Measurements from ENCODE around the gene ZCWPW1.
"Not testable (repeated sequence)": the region's sequence is repeated elsewhere in the genome, so short reads cannot be mapped to it uniquely, and the experiment has no call there.

The ZCWPW1 gene

DNA sequence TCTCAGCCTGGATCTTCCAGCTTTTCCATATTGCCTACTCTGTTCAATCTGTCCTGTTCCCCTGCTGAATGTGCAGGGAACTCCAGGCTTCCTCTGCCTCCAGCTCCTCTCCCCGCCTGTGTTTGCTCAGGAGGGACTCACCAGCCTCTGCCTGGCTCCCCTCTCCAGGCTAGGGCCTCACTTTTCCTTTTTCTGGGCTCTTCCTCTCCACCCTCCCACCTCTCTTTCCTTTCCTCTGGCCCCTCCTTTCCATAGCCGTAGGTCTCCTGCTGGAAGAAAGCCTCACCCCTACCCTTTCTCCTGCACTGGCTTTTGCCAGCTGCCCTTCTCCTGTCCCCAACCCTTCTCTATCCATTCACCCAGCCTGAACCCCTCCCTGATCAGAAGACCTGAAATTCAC is 30.3 kb downstream of the ZCWPW1 start:
- DNase-seq: no peak

DNA sequence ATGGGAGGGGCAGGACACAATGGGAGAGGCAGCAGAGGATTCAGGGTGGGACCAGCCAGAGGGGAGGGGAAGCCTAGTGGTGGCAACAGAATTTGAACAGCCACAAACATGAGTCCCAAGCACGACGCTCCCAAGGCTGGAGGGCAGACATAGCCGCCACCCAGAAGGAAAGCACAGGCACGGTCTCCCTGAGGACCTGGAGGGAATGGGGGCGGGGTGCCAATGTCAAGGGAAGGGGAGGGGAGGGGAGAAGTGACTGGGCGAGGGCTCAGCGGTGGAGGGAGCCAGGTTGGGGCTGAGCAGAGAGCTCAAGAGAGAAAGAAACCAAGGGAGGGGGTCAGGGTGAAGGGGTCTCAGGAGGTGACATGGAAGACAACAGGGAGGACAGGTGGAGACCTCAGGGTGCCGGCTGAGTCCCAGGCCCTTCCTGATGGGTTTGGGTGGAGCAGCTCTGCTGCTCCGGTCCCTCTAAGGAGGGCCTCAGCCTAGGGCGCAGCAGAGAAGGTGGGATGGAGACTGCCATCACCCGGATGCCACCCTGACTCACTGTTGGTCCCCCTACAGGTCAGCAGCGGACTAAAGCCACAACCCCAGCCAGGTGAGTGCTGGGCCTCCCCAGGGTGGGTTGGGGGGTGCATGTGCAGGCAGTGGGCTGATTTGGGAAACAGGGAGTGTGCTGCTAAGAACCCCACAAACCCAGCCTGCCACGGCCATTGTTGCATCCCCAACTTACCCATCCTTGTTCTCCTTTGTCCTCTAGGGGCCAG is 31.0 kb downstream of the ZCWPW1 start:
- DNase-seq: no peak

DNA sequence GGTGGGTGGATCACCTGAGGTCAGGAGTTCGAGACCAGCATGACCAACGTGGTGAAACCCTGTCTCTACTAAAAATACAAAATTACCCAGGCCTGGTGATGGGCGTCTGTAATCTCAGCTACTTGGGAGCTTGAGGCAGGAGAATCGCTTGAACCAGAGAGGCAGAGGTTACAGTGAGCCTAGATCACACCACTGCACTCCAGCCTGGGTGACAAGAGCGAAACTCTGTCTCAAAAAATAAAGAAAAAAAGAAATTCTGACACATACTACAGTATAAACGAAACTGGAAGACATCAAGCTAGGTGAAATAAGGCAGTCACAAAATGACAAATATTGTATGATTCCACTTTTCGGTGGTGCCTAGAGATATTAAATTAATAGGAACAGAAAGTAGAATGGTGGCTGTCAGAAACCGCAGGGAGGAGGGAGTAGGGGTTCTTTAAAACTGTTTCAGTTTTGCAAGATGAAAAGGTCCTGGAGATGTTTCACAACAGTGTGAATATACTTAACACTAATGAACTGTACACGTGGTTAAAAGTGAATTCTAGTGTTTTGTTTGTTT is 32.0 kb downstream of the ZCWPW1 start:
- DNase-seq: no peak

DNA sequence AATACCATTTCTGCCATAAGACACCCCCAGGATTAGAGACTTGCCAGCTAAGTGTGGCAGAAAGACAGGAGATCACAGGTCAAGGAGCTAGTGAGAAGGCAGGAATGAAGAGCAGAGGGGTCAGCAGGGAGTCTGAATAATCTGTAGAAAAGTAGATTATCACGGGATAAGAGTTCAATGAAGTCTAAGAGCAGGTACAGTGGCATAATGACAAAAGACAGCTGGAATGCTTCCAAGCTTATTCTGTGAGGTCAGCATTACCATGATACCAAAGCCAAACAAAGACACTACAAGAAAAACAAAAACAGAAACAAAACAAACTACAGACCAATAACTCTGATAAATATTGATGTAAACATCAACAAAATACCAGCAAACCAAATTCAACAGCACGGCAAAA is 34.4 kb downstream of the ZCWPW1 start:
- no peak for DNase-seq

DNA sequence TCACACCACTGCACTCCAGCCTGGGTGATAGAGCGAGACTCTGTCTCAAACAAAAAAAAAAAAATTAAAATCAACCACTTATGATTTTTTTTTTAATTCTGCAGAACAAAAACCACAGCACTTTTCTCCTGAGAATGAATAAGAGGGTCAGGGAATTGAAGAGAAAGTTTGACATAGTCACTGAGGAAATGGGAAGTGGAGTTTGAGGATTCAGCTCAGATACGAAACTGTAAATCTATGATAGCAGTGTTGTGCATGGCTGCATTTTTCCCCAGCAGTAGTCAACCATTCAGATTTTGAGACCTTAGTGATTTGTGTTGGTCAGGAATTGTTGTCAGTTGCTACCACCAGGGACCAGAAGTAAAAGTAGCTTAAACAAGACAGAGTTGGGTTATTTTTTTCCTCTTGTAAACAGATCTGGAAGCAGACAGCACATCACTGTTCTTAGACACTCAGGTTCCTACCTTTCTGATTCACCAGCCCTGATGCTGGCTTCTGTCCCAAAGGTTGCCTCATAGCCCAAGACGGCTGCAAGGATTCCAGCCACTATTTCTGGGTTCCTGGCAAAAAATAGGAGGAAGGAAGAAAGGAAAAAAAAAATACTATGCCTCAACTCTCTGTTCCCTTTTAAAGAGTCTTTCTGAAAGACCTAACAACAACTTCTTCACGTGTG is 35.1 kb downstream of the ZCWPW1 start:
- no peak for DNase-seq

DNA sequence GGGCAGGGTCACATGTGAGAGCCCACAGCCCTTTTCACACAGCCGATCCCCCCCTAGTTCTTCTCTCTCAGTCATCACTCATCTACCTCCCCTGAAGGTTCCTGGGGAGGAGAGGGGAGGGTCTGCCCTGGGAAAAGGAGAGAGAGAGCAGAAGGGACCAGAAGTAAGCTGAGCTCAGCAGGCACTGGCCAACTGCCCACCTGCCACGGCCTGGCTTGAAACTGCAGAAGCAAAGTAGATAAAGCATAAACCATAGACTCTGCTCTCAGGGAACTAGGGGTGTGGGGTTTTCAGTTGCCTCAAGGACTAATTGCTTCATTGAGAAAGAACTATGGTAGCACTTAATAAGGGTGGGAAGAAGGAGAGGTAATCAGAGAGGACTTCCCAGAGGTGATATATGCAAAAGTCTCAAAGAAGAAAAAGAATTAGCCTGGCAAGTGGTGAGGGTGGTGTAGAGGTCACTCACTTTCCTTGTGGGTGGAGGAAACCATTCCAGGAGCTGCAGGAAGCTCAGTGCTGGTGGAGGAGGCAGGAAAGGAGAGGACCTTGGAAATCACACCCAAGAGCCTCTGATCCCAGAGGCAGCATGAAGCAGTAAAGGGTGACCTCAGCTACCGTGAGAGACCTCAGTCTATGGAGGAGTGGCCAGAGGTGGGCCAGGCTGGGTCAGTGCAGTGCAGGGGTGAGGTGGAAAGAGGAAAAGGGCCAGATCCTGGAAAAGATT is 38.1 kb downstream of the ZCWPW1 start:
- DNase-seq: no peak

DNA sequence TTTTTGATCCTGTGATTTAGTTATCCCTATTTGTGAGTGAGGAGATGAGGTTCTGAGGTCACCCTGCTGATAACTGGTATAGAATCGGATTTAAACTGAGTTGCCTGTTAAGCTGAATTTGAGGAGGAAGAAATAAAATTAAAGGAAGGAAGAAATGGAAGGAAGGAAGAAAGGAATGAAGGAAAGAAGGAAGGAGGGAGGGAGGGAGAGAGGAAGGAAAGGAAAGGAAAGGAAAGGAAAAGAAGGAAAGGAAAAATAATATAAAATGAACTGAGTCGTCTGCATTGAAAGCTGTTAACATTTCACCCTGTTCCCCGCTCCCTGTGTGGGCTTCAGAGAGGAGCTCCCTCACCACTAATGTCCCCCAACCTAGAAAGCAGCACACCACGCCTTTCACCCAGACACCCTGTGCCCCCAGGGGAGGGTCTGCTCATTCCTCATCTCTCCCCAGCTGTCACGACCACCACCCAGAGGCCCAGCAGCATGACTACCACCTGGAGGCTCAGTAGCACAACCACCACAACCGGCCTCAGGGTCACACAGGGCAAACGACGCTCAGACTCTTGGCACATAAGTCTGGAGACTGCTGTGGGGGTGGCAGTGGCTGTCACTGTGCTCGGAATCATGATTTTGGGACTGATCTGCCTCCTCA is 38.9 kb downstream of the ZCWPW1 start:
- DNase-seq: no peak

DNA sequence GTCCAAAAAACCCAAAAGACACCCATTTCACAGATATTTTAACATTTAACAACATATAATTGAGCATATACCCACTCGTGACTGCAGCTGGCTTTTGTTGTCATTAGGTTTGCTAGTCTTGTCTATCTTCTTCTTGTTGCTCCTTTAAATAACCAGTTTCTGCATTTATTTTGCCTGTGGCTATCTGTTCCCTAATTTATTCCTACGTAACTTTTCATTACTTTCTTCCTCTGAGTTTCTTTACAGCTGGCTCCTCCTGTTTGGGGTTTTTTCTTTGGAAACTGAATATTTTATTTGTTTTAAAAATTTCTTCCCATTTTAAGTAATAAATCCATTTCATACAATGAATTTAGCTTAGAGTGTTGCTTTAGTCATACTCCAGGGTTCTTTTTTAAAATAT is 40.8 kb downstream of the ZCWPW1 start:
- DNase-seq: no peak

DNA sequence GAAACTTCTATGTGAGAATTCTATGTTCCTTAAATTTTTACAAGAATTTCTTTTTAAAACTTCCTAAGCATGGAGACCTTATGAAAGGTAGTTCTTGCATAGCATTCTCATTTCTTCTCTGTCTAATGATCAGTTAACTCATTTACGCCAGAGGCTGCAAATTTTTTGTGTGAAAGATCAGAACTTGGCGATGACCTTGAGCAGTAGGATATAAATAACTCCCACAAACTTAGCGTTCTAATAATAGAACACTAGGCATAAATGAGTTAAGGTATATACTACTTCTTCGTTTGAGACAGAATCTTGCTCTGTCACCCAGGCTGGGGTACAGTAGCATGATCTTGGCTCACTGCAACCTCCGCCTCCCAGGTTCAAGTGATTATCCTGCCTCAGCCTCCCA is 41.6 kb downstream of the ZCWPW1 start:
- DNase-seq: no peak

DNA sequence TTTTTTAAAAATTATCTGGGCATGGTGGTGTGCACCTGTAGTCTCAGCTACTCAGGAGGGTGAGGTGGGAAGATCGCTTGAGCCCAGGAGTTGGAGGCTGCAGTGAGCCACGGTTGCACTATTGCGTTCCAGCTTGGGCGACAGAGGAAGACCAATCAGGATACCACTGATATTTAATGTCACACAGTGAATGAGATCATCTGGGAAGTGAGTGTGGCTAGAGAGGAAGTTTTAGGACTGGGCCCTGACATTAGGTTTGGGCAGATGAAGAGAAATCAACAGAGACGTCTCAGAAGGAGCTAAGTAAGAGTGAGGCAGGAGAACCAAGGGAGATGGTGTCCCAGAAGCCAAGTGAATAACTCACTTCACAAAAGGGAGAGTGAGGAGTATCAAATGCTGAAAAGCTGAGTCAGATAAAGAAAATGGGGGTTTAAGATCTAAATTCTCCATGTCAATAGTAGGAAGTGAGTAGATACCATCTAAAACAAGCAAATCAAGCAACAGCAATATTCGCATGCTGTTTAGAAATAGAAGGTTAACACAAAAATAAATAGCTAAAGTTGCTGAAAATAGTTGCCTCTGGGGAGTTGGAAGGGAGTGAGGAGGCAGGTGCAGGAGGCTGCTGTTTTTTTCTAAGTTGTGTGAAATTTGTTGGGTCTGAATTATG is 43.7 kb downstream of the ZCWPW1 start:
- DNase-seq: no peak

DNA sequence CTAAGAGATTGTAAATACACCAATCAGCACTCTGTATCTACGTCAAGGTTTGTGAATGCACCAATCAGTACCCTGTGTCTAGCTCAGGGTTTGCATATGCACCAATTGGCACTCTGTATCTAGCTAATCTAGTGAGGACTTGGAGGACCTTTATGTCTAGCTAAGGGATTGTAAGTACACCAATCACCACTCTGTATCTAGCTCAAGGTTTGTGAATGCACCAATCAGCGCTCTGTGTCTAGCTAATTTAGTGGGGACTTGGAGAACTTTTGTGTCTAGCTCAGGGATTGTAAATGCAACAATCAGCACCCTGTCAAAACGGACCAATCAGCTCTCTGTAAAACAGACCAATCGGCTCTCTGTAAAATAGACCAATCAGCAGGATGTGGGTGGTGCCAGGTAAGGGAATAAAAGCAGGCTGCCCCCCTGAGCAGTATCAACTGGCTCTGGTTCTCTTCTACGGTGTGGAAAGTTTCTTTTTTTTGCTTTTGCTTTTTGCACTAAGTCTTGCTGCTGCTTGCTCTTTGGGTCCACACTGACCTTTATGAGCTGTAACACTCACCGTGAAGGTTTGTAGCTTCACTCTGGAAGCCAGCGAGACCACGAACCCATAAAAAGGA is 46.2 kb downstream of the ZCWPW1 start:
- DNase-seq: not testable (repeated sequence)

DNA sequence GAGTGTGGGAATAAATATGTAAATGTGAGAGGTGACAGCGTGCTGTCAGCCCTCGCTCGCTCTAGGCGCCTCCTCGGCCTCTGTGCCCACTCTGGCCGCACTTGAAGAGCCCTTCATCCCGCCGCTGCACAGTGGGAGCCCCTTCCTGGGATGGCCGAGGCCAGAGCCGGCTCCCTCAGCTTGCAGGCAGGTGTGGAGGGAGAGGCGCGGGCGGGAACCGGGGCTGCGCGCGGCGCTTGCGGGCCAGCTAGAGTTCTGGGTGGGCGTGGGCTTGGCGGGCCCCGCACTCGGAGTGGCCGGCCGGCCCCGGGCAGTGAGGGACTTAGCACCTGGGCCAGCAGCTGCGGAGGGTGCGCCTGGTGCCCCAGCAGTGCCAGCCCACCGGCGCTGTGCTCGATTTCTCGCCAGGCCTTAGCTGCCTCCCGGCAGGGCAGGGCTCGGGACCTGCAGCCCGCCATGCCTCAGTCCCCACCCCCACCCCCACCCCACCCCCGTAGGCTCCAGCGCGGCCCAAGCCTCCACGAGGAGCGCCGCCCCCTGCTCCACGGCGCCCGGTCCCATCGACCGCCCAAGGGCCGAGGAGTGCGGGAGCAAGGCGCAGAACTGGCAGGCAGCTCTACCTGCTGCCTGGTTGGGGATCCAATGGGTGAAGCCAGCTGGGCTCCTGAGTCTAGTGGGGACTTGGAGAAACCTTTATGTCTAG is 46.8 kb downstream of the ZCWPW1 start:
- DNase-seq: not testable (repeated sequence)

DNA sequence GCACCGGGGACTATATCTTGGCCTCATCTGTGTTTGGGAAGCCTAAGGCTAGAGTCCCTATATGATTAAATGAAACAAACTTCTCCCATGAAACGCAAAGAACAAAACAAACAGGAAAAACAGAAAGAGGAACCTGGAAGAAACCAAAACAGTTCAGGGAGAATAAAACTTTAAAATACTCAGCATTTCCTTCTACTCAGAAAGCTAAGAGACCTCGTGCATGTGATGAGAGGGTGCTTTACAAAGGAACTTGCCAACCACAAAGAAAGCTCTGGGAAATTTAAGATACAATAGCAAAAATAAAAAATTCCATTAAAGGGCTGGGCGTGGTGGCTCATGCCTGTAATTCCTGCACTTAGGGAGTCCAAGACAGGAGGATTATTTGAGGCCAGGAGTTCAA is 48.3 kb downstream of the ZCWPW1 start:
- DNase-seq: no peak

DNA sequence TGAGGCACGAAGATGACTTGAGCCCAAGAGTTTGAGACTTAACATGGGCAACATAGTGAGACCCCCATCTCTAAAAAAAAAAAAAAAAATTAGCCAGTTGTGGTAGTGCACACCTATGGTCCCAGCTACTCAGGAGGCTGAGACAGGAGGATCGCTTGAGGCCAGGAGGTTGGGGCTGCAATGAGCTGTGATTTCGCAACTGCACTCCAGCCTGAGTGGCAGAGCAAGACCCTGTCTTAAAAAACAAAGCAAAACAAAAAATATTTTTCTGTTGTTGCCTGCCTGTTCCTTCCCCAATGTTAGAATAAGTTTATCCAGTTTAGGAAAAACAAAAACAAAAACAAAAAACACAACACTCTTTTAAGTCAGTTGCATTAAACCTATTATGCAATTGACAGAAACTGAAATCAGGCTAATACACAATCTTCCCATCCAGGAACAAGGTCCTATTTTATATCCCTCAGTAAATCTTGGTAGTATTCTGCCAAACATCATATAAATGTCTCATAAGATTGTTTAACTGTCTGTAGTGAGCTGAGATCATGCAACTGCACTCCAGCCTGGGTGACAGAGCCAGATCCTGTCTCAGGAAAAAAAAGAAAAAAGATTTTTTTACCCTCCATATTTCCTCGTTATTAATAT is 50.3 kb downstream of the ZCWPW1 start:
- DNase-seq: no peak

DNA sequence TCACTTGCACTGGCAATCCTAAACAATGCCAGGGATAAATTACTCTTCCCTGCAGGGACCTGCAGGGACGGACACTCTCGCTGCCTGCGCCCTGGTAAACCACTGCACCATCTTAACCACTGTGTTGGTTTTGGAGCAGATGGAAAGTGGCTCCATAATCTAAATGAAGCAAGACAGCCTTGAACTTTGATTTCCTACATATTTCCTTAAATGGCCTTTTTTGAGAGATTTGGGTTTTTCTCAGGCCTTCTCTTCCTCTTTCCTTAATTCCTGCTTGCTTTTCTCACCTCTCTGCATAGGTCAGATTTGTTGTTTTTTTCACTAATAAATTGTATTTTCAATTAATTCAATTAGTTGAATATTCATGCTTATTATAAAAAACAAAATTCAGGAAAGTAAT is 52.4 kb downstream of the ZCWPW1 start:
- no peak for DNase-seq

DNA sequence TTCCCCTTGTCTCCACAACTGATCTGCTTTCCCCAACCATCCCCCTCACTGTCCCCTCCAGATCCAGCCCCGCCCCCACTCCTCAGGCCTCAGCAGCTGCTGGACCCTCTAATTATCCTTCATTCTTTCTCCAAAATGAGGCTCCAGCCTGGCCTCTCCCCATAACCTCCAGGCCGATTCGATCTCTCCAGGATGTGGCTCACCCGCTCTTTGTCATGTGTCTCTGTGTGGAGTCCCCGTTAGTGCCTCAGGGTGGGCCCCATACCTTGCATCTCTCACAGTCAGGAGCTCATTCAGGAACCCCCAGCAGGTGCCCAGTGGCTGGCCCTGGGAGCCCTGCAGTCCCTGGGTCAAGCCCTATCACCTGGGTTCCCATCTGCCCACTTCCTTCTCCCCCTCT is 53.9 kb downstream of the ZCWPW1 start:
- no peak for DNase-seq

DNA sequence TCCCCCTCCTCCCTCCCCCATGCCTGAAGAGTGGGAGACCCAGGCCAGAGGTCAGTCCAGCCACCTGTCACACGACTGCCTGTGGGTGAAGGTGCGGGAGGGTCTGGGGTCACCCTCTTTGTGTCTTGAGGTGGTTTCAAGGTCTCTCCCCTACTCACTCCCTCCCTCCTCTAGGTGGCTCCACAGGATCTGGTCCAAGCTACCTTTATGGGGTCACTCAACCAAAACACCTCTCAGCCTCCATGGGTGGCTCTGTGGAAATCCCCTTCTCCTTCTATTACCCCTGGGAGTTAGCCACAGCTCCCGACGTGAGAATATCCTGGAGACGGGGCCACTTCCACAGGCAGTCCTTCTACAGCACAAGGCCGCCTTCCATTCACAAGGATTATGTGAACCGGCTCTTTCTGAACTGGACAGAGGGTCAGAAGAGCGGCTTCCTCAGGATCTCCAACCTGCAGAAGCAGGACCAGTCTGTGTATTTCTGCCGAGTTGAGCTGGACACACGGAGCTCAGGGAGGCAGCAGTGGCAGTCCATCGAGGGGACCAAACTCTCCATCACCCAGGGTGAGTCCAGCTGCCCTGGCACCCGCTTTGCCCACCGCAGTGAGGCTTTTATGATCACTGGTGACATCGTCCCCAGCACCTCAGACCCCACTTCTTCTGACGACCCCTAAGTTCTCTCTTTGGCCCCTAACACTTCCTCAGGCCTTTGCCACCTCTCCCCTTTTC is 54.5 kb downstream of the ZCWPW1 start:
- not testable (repeated sequence) for DNase-seq

DNA sequence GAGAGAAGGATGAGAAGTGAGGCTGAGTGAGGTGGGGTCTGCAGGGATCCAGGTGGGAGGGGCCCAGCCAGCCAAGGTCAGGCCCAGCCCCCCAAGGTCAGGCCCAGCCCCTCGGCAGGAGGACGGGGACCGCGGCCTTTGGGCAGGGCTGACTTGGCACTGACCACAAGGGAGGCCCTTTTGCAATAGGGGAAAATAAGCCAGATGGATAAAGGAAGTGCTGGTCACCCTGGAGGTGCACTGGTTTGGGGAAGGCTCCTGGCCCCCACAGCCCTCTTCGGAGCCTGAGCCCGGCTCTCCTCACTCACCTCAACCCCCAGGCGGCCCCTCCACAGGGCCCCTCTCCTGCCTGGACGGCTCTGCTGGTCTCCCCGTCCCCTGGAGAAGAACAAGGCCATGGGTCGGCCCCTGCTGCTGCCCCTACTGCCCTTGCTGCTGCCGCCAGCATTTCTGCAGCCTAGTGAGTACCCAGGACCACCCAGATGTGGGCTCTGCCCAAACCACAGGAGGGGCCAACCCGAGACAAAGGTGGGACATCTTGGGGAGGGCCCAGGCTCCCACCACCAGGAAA is 55.2 kb downstream of the ZCWPW1 start, which contains the start of gene PILRA:
Gene PILRA, plus strand, starts transcription at position 227 of the 571 bp plus-strand sequence. Its CDS starts 170 bp downstream, at position 397.
- DNase-seq: no peak

DNA sequence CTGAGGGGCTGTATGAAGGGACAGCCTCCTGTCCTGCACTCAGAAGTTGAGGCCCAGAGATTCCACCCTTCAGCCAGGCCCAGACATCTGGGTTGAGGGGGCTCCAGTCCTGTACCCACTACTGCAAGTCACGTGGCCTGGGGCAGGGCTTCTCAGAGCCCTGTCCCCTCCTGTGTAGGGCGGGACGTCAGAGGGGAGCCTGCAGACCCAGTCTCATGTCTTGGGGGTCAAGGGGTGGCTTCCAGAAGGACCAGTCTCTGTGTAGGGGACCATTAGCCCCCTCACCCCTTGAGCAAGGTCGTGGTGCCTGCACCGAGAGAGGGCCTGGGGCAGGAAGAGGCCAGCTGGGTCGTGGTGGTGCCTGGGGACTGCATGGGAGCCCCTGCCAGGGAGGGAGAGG is 55.8 kb downstream of the ZCWPW1 start:
- DNase-seq: no peak

DNA sequence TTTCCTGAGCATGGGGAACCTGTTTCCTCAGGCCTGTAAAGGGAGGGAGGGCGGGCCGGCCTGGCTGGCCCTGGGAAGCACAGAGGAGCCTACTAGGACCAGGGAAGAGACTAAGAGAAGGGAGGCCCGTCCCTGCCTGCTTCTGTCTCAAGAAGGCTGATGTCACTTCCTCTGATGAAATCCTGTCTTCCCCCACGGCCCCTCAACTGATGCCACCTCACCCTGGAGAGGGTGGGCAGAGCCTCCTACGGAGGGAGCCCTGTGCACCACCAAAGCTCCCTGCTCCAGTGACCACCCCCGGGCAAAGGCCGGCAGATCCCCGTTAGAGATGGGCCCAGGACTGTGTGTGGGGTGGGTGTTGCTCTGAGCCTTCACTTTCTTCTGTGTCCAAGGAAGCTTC is 56.2 kb downstream of the ZCWPW1 start:
- no peak for DNase-seq

Data from NCI-H1048 (cell line).